ENCODE results near the gene NAV2.

- TF ChIP-seq POLR2A (IDR thresholded peaks at IDR 0.05) (no peak), CTCF (IDR thresholded peaks at IDR 0.05) (no peak)
Measured at GRCh38 chr11:19954899-19955298, 242.3 kb downstream of the NAV2 start.

All from body of pancreas (tissue), 4 donors.